OCI-LY1 (cell line): ENCODE data around the gene STAT5A.

Experiments
- H2AFZ ChIP-seq: fragments of 200-600 bp; sonication (generic), shearing (Covaris generic); 2 replicates; pipeline ENCODE4 v1.6.0; 2014; ENCODE audit warnings: antibody characterized with exemption, mild to moderate bottlenecking, low read length
- H3F3A ChIP-seq: fragments of 200-600 bp; sonication (generic), shearing (Covaris generic); 2 replicates; pipeline ENCODE4 v1.6.0; 2014; ENCODE audit warnings: mild to moderate bottlenecking, antibody characterized with exemption, low read length, moderate library complexity; ENCODE audit not compliant: insufficient read depth
- H3K27ac ChIP-seq: fragments of 200-600 bp; sonication (generic); 2 replicates; pipeline ENCODE4 v1.5.1; 2014; ENCODE audit warnings: low read length, mixed run types, mild to moderate bottlenecking, low read depth; ENCODE audit not compliant: poor library complexity, severe bottlenecking
- H3K27me3 ChIP-seq: fragments of 200-600 bp; sonication (generic); 2 replicates; pipeline ENCODE4 v1.6.0; 2014; ENCODE audit warnings: antibody characterized with exemption, mild to moderate bottlenecking, low read length, moderate library complexity; ENCODE audit not compliant: insufficient read depth
- H3K36me3 ChIP-seq: fragments of 200-600 bp; sonication (generic); 2 replicates; pipeline ENCODE4 v1.6.1; 2014; ENCODE audit warnings: mild to moderate bottlenecking, antibody characterized with exemption, low read length, moderate library complexity, mixed read lengths; ENCODE audit not compliant: insufficient read depth
- H3K4me1 ChIP-seq: fragments of 200-600 bp; sonication (generic); 2 replicates; pipeline ENCODE4 v1.5.1; 2014; ENCODE audit warnings: mild to moderate bottlenecking, low read length, moderate library complexity; ENCODE audit not compliant: insufficient read depth, severe bottlenecking
- H3K4me2 ChIP-seq: fragments of 200-600 bp; sonication (generic), shearing (Covaris generic); 2 replicates; pipeline ENCODE4 v1.6.1; 2014; ENCODE audit warnings: low read length
- H3K4me3 ChIP-seq: fragments of 200-600 bp; sonication (generic); 2 replicates; pipeline ENCODE4 v1.5.1; 2014; ENCODE audit warnings: low read length, low read depth, mild to moderate bottlenecking, mixed read lengths; ENCODE audit not compliant: poor library complexity, severe bottlenecking
- H3K79me2 ChIP-seq: fragments of 200-600 bp; shearing (Covaris generic); 2 replicates; pipeline ENCODE4 v1.6.1; 2016; ENCODE audit warnings: mixed run types, low read length, mixed read lengths; ENCODE audit not compliant: insufficient read depth
- H3K9ac ChIP-seq: fragments of 200-600 bp; sonication (generic), shearing (Covaris generic); 2 replicates; pipeline ENCODE4 v1.6.1; 2014; ENCODE audit warnings: mild to moderate bottlenecking, low read length, mixed read lengths
- H3K9me2 ChIP-seq: fragments of 200-600 bp; sonication (generic), shearing (Covaris generic); 2 replicates; pipeline ENCODE4 v1.6.1; 2014; ENCODE audit warnings: low read depth, mild to moderate bottlenecking, low read length, mixed read lengths
- H3K9me3 ChIP-seq: fragments of 200-600 bp; shearing (Covaris generic); 2 replicates; pipeline ENCODE4 v1.6.1; 2014; ENCODE audit warnings: low read length, mixed read lengths
- H4K20me1 ChIP-seq: fragments of 200-600 bp; sonication (generic), shearing (Covaris generic); 2 replicates; pipeline ENCODE4 v1.6.0; 2016; ENCODE audit warnings: mild to moderate bottlenecking, low read length; ENCODE audit not compliant: insufficient read depth
- EZH2 ChIP-seq: fragments of 200-600 bp; sonication (generic), shearing (Covaris generic); IDR thresholded peaks from 2 replicates; pipeline ENCODE4 v1.8.0; 2017; ENCODE audit warnings: borderline replicate concordance, mixed run types, mild to moderate bottlenecking, antibody characterized with exemption, low read length, moderate library complexity, mixed read lengths
- TF ChIP-seq, protein P1 (sequence below): fragments of 200-600 bp; sonication (generic), shearing (Covaris generic); IDR thresholded peaks from 2 replicates; pipeline ENCODE4 v1.5.1; 2017; ENCODE audit warnings: mild to moderate bottlenecking, antibody characterized with exemption, low read length, moderate library complexity, mixed read lengths

The STAT5A gene

DNA sequence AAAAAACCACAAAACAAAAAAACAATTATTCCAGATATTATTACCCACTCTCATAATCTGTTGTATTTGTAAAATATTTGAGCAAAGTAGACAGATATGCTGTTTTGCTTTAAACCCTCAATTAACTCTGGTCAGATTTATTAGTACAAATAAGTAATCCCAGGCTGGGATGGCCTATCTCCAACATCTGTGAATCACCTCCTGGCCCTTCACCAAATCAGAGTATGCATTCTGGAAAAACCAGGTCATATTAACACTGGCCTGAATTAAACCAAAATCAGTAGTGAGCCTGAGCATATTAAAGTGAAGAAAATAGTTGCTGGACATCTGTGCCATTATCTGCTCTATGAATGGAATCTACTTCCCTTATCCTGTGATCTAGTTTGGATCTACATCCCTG lies 58.9 kb downstream of the STAT5A start:
- Histone ChIP-seq H3K27me3 (0 out of 2 replicates have a peak, but pooled peaks cover 3% of the 10 kb centered on the region), H3K4me3 (no peak overlapping the region), H3K36me3 (peaks cover 3% of the 10 kb centered on the region; the same call in 1 of the 2 replicates), H4K20me1 (no peaks in the 10 kb centered on the region), H3K4me2 (no peak overlapping the region), H3K9ac (no peak overlapping the region), H3K27ac (no peak overlapping the region), H3K79me2 (no peaks in the 10 kb centered on the region), H3K9me2 (no peaks in the 10 kb centered on the region), H3F3A (no peaks in the 10 kb centered on the region), H3K4me1 (peaks cover 5% of the 10 kb centered on the region), H2AFZ (no peak overlapping the region), H3K9me3 (no peaks in the 10 kb centered on the region)
- TF ChIP-seq, protein P1, sequence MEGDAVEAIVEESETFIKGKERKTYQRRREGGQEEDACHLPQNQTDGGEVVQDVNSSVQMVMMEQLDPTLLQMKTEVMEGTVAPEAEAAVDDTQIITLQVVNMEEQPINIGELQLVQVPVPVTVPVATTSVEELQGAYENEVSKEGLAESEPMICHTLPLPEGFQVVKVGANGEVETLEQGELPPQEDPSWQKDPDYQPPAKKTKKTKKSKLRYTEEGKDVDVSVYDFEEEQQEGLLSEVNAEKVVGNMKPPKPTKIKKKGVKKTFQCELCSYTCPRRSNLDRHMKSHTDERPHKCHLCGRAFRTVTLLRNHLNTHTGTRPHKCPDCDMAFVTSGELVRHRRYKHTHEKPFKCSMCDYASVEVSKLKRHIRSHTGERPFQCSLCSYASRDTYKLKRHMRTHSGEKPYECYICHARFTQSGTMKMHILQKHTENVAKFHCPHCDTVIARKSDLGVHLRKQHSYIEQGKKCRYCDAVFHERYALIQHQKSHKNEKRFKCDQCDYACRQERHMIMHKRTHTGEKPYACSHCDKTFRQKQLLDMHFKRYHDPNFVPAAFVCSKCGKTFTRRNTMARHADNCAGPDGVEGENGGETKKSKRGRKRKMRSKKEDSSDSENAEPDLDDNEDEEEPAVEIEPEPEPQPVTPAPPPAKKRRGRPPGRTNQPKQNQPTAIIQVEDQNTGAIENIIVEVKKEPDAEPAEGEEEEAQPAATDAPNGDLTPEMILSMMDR: no peak
- TF ChIP-seq EZH2: no peak

DNA sequence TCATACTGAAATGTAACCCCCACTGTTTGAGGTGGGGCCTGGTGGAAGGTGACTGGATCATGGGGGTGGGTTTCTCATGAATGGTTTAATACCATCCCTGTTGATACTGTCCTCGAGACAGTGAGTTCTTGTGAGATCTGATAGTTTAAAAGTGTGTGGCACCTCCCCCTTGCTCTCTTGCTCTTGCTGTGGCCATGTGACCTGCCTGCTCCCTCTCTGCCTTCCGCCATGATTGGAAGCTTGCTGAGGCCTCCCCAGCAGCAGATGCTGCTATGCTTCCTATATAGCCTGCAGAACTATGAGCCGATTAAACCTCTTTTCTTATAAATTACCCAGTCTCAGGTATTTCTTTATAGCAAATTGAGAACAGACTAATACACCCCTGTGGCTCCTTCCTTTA lies 59.3 kb downstream of the STAT5A start:
- Histone ChIP-seq H3K9ac (no peak overlapping the region), H3K4me3 (no peak overlapping the region), H3K9me2 (no peaks in the 10 kb centered on the region), H3F3A (no peaks in the 10 kb centered on the region), H3K4me1 (peaks cover 2% of the 10 kb centered on the region), H3K27ac (no peak overlapping the region), H3K79me2 (no peaks in the 10 kb centered on the region), H3K4me2 (no peak overlapping the region), H3K9me3 (no peaks in the 10 kb centered on the region), H3K27me3 (0 out of 2 replicates have a peak, but pooled peaks cover 3% of the 10 kb centered on the region), H2AFZ (no peak overlapping the region), H4K20me1 (no peaks in the 10 kb centered on the region), H3K36me3 (peaks cover 3% of the 10 kb centered on the region; the same call in 1 of the 2 replicates)
- TF ChIP-seq, protein P1: no peak
- no peak for TF ChIP-seq EZH2

DNA sequence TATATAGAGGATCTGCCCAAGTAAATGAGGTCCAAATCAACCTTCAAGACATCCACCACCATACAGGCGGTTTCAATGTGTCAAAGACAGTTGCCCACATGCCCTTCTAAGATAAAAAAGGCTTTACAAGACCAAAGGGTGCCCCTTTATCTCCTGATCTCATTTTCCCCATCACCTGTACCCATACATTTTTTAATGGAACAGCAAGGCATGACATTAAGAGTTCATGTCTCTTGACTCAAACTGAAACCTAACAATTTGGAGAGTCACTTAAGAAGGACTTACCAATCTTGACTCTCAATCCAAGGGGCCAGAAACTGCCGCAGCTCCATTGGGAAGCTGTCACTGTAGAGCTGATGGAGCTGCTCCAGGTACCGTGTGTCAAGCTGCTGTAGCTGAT lies 59.8 kb downstream of the STAT5A start:
- Histone ChIP-seq H3K79me2 (no peaks in the 10 kb centered on the region), H3K9me3 (no peaks in the 10 kb centered on the region), H4K20me1 (no peaks in the 10 kb centered on the region), H3K4me1 (no peaks in the 10 kb centered on the region), H2AFZ (no peak overlapping the region), H3K27me3 (0 out of 2 replicates have a peak, but pooled peaks cover 3% of the 10 kb centered on the region), H3K9ac (no peak overlapping the region), H3F3A (no peaks in the 10 kb centered on the region), H3K36me3 (peaks cover 3% of the 10 kb centered on the region; the same call in 1 of the 2 replicates), H3K27ac (no peak overlapping the region), H3K4me3 (no peak overlapping the region), H3K4me2 (no peak overlapping the region), H3K9me2 (no peaks in the 10 kb centered on the region)
- TF ChIP-seq, protein P1: no peak
- no peak for TF ChIP-seq EZH2
